Naive B cell (primary cell): ENCODE results near the gene WDR38. TPM values are rescaled to one million over a fixed set of nuclear protein-coding genes. Genes with fewer than 3 reads are reported as not detected.
"Not testable (repeated sequence)": the region's sequence is repeated elsewhere in the genome, so short reads cannot be mapped to it uniquely, and the experiment has no call there.

Source experiments
- ATAC-seq, 2 donors: fragments of 150-1000 bp; cut with Tn5 transposase; 2 replicates each; pipeline ENCODE4 v1.10.0; 2021; ENCODE audit warnings: low read depth in 2 of 2, mild to moderate bottlenecking in 2 of 2, moderate library complexity in 2 of 2
- DNase-seq: peaks from one replicate; pipeline ENCODE4 v3.0.0; 2022
- H3K27ac Mint-ChIP-seq, 6 donors: one replicate each; pipeline ENCODE4 v1.8.0; 2020 to 2022; ENCODE audit warnings: mild to moderate bottlenecking in 6 of 6, mixed read lengths in 6 of 6, moderate library complexity in 5 of 6, inconsistent platforms in 2 of 6
- H3K27me3 Mint-ChIP-seq, 3 donors: one replicate each; pipeline ENCODE4 v1.8.0; 2021 to 2022; ENCODE audit warnings: mixed read lengths in 3 of 3, mild to moderate bottlenecking in 1 of 3
- H3K36me3 Mint-ChIP-seq, 2 donors: one replicate each; pipeline ENCODE4 v1.8.0; 2020 to 2022; ENCODE audit warnings: mixed read lengths in 2 of 2, inconsistent platforms in 1 of 2, mild to moderate bottlenecking in 1 of 2
- H3K4me1 Mint-ChIP-seq, 3 donors: one replicate each; pipeline ENCODE4 v1.8.0; 2020 to 2022; ENCODE audit warnings: mixed read lengths in 3 of 3, inconsistent platforms in 1 of 3, mild to moderate bottlenecking in 1 of 3, moderate library complexity in 1 of 3
- H3K4me3 Mint-ChIP-seq, 8 donors: one replicate each; pipeline ENCODE4 v1.8.0; 2020 to 2022; ENCODE audit warnings: mild to moderate bottlenecking in 8 of 8, mixed read lengths in 8 of 8, moderate library complexity in 8 of 8, inconsistent platforms in 2 of 8
- H3K9me3 Mint-ChIP-seq, 7 donors: one replicate each; pipeline ENCODE4 v1.8.0; 2020 to 2022; ENCODE audit warnings: mixed read lengths in 7 of 7, mild to moderate bottlenecking in 5 of 7, inconsistent platforms in 2 of 7, moderate library complexity in 1 of 7
- polyA plus RNA-seq, 6 donors: library from polyadenylated mRNA; unstranded; fragments of 300-500 nt; fragmentation: Illumina TruSeq; gene quantifications; one replicate each; pipeline ENCODE4 v1.2.3, GENCODE V29; 2021; ENCODE audit warnings: low read depth in 6 of 6

The WDR38 gene
- polyA plus RNA-seq, 6 donors from 2014 or later: not detected

DNA sequence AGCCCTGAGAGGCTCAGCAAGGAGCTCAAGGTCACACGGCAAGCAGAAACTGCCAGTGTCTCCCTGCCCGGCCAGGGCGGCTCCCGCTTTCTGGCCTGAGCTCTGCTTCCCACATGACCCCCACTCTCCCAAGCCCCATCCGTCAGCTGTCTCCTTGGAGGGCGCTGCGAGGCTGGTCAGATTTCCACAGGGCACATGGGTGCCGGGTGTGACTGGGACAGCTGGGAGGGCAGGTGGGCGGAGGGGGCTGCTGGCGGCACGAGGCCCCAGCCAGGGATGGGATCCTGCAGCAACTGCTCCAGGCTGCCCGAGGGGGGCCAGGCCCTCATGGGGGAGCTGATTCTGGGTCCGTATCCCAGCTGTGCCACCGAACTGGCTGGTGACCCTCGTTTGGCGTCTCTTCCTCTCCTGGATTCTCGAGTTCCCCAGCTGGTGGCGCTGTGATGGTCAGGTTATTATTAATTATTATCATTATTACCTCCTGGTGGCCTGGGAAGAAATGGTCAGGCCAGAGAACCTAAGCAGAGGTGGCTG lies 12.9 kb upstream of the WDR38 start:
- Mint-ChIP-seq H3K9me3 (no peaks in the 10 kb centered on the region), H3K36me3 (no peaks in the 10 kb centered on the region), H3K27me3 (peaks cover 12 to 18% (median 14%) of the 10 kb centered on the region in 3 donors), H3K4me3 (no peak overlapping the region), H3K27ac (peak overlapping the region in 1 of 6 donors; percentile 75), H3K4me1 (peaks cover 0 to 4% (median 3%) of the 10 kb centered on the region in 3 donors)
- ATAC-seq: no peak
- DNase-seq: no peak

DNA sequence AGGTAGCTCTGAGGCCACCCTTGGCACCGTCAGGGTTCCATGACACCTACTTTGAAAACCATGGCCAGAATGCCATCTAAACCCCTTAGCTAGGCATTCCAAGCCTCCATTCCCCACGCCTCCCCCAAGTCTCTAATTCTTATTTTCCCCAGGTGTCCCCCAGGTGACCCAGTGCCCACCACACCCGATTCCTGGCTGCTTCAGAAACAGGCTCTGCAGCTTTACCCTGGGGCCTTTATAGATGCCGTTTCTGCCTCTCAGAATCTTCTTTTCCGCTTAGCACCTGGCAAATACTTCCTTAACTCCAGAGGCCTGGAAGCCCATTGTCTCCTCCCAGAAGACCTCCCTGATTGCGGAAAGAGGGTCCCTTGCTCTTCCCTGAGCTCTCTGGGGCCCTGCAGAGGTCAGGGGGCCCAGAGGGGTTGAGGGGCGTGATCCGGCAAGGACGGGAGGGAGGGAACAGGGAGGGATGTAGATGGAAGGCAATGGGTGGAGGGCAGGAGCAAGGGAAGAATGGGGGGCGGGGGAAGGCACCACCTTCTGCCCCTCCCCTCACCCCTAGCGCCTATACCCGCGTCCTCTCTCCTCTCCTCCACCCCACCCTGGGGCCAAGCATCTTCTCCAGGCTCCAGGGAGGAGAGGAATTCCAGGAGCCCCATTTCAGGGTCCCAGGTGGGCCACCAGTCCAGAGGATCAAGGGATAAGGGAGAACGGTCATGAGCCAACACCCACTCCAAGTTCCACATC lies 12.0 kb upstream of the WDR38 start:
- peaks cover 0 to 4% (median 3%) of the 10 kb centered on the region in 3 donors for H3K4me1 Mint-ChIP-seq
- no peaks in the 10 kb centered on the region for H3K9me3 Mint-ChIP-seq
- ATAC-seq: no peak
- no peak for DNase-seq
- peak overlapping the region in 1 of 6 donors; percentile 32 for H3K27ac Mint-ChIP-seq
- peak overlapping the region in 1 of 8 donors; percentile 5 for H3K4me3 Mint-ChIP-seq
- peaks cover 8 to 13% (median 12%) of the 10 kb centered on the region in 3 donors for H3K27me3 Mint-ChIP-seq
- no peaks in the 10 kb centered on the region for H3K36me3 Mint-ChIP-seq

DNA sequence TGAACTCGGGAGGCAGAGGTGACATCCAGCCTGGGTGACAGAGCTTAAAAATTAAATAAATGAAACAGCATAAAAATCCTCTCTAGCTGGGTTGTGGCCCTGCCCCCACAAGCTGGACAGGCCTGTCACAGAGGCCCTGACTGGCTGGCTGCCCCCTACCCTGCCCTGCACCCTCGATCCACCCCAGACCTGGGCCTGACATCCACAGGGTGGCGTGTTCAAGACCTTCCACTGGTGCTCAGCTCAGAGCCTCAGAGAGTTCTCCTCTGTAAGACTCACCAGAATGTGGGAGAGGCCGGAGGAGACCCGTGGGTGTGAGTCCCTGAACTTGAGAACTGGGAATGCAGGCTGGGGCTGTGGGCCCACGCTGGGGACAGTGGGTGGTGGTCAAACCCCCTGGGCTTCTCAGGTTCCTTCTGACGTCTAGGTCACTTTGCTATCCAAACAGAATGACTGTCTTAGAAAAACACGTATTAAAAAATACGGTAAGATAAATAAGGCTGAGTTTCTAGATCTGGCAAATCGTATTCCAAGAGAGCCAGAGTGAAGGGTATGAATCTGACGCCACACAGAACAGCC lies 9.7 kb upstream of the WDR38 start:
- Mint-ChIP-seq H3K27me3 (peaks cover 0 to 10% (median 0%) of the 10 kb centered on the region in 3 donors), H3K4me1 (peaks cover 0 to 4% (median 3%) of the 10 kb centered on the region in 3 donors), H3K27ac (no peak overlapping the region), H3K4me3 (no peak overlapping the region), H3K36me3 (no peaks in the 10 kb centered on the region), H3K9me3 (no peaks in the 10 kb centered on the region)
- no peak for ATAC-seq
- DNase-seq: no peak

DNA sequence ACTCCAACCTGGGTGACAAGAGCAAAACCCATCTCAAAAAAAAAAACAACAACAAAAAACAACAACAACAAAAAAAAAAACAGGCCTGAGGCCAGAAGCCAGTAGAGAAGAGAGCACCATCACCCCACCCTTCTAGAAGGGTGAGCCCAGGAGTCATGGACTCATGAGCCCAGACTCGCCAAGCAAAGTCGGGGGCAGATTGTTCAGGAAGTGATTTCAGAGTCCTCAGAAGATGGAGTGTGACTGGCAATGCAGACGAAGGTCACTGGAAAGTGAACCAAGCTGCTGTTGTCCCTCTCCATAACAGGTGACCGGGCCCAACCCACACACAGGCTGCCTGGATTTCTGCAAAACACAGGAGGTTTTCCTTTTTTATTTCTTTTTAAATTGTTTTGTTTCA lies 9.0 kb upstream of the WDR38 start:
- Mint-ChIP-seq H3K4me1 (peaks cover 0 to 4% (median 3%) of the 10 kb centered on the region in 3 donors), H3K27me3 (peaks cover 0 to 8% (median 0%) of the 10 kb centered on the region in 3 donors), H3K4me3 (peak overlapping the region in 1 of 8 donors; percentile 66), H3K27ac (no peak overlapping the region), H3K9me3 (no peaks in the 10 kb centered on the region), H3K36me3 (no peaks in the 10 kb centered on the region)
- no peak for DNase-seq
- ATAC-seq: no peak

DNA sequence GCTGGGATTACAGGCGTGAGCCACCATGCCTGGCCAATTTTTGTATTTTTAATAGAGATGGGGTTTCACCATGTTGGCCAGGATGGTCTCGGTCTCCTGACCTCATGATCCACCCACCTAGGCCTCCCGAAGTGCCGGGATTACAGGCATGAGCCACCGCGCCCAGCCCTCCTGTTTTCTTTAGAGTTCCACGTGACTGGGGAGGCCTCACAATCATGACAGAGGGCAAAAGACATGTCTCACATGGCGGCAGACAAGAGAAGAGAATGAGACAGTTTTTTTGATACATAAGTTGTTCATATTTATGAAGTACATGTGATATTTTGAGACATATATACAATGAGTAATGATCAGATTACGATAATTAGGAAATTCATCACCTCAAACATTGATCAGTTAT lies 6.8 kb upstream of the WDR38 start:
- H3K4me3 Mint-ChIP-seq, DNase-seq, H3K9me3 Mint-ChIP-seq, H3K36me3 Mint-ChIP-seq, H3K27ac Mint-ChIP-seq, H3K4me1 Mint-ChIP-seq, ATAC-seq: not testable (repeated sequence)
- H3K27me3 Mint-ChIP-seq: peaks cover 0 to 14% (median 0%) of the 10 kb centered on the region in 3 donors

DNA sequence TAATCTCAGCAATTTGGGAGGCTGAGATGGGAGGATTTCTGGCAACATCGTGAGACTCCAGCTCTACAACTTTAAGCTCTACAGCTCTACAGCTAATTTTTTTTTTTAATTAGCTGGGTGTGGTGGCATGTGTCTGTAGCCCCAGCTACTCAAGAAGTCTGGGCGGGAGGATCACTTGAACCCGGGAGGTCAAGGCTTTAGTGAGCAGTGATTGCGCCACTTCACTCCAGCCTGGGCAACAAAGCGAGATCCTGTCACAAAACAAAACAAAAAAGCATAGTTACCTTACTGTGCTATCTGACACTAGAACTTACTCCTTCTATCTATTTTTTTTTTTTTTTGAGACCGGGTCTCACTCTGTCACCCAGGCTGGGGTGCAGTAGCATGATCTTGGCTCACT lies 6.3 kb upstream of the WDR38 start:
- Mint-ChIP-seq H3K9me3 (no peaks in the 10 kb centered on the region), H3K36me3 (no peaks in the 10 kb centered on the region), H3K4me3 (no peak overlapping the region), H3K4me1 (no peaks in the 10 kb centered on the region), H3K27me3 (peaks cover 0 to 14% (median 0%) of the 10 kb centered on the region in 3 donors), H3K27ac (no peak overlapping the region)
- DNase-seq (no peak), ATAC-seq (no peak)

DNA sequence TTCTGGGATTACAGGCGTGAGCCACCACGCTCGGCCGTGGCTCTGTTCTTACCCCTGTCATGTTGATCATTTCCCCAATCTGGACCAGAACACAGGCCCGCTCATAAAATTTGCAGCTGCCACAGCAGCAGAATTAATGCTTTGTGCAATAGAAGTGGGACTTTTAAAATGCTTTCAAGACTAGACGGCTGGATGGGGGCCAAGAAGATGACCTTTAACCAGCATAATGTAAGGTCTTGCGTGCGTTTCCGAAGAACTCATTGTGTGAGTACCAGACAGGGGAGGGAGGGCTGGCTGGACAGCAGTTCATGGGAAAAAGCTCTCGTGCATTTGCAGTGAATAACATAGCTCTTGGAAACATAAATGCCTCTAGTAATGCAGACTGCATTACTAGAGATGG lies 3.5 kb upstream of the WDR38 start:
- Mint-ChIP-seq H3K4me3 (no peak overlapping the region), H3K9me3 (no peaks in the 10 kb centered on the region), H3K36me3 (no peaks in the 10 kb centered on the region), H3K4me1 (peaks cover 4 to 10% (median 6%) of the 10 kb centered on the region in 3 donors), H3K27me3 (peaks cover 0 to 14% (median 0%) of the 10 kb centered on the region in 3 donors), H3K27ac (peak overlapping the region in 1 of 6 donors; percentile 36)
- no peak for DNase-seq
- no peak for ATAC-seq

DNA sequence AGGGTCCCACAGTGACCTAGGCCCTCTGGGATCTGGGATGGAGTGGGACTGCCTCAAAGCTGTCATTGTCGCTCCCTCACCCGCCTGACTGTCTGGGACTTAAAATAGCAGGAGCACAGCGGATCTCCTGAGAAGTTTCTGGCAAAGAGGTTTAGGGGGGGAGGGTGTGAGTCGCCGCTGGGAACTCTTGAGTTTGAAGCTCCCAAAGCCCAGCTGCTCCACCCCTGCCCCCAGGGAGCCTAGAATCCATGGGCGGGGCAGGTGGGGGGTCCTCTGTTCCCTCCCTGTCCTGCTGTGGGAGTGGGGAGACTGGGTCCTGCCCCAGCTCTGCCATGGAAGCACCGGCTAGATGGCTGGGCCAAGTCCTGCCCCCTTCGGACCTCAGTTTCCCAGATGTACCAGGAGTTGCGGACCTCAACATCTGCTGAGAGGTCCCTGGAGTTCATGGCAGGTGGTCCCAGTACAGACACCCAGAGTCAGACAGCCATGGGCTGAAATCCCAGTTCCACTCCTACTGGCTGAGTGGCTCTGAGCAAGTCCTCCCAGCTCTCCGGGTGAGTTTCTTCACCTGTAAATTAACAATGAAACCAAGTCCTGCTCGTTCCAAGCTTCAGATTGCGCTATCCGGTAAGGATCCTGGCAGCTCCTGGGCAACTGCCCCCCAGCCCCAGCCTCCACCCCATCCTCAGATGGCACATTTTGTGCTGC lies 985 bp upstream of the WDR38 start:
- peaks cover 4 to 12% (median 10%) of the 10 kb centered on the region in 3 donors for H3K4me1 Mint-ChIP-seq
- peak overlapping the region in 5 of 8 donors; percentile 50 to 78 (median 55) for H3K4me3 Mint-ChIP-seq
- DNase-seq: no peak
- ATAC-seq: no peak
- peak overlapping the region in 3 of 6 donors; percentile 42 to 85 (median 79) for H3K27ac Mint-ChIP-seq
- no peaks in the 10 kb centered on the region for H3K36me3 Mint-ChIP-seq
- peaks cover 0 to 14% (median 0%) of the 10 kb centered on the region in 3 donors for H3K27me3 Mint-ChIP-seq
- no peaks in the 10 kb centered on the region for H3K9me3 Mint-ChIP-seq

DNA sequence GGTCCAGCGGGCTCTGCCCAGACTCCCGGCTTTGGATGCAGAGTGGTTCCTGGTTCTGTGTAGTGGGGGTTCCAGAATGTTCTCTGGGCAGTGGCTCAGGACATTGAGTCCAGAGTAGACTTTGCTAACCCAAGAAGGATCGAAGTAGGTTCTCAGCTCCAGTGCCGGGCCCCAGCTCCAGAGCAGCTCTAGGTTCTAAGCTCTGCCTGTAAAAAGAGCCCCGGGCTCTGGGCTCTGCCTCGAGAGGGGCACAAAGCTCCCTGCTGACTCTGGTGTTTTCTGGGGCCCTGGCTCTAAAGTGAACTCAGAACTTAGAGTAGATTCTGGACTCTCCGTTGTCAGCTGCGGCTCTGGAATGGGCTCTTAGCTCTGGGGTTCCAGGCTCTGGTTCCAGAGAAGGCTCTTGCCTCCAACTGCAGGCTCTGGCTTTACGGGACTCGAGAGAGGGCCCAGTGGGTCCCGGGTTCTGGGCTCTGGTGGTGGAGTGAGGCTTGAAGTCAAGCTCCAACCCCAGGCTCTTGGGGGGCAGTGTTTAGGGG lies 414 bp downstream of the WDR38 start:
- Mint-ChIP-seq H3K4me1 (peaks cover 4 to 17% (median 12%) of the 10 kb centered on the region in 3 donors), H3K27me3 (peaks cover 0 to 9% (median 0%) of the 10 kb centered on the region in 3 donors), H3K36me3 (no peaks in the 10 kb centered on the region), H3K4me3 (peak overlapping the region; percentile 29 to 85 (median 77)), H3K9me3 (no peaks in the 10 kb centered on the region), H3K27ac (peak overlapping the region; percentile 42 to 88 (median 76))
- DNase-seq: no peak
- no peak for ATAC-seq

DNA sequence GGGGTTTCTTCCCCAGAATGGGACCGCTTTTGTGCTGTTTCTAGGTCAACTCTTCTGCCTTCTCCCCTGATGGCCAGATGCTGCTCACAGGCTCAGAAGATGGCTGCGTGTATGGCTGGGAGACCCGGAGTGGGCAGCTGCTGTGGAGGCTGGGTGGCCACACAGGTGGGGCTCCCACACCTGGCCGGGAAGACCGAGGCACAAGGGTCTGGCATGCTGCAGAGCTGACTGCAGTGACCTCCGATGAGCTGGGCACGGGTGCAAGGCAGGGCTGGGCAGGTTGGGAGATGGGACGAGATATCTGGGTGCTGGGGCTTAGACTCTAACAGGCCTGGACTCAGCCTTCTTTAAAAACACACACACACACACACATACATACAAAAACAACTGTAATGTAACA lies 901 bp downstream of the WDR38 start:
- H3K36me3 Mint-ChIP-seq: no peaks in the 10 kb centered on the region
- ATAC-seq (no peak), DNase-seq (no peak)
- H3K27me3 Mint-ChIP-seq: peaks cover 0 to 9% (median 0%) of the 10 kb centered on the region in 3 donors
- H3K4me3 Mint-ChIP-seq: peak overlapping the region in 3 of 8 donors; percentile 12 to 34 (median 31)
- no peaks in the 10 kb centered on the region for H3K9me3 Mint-ChIP-seq
- peaks cover 4 to 17% (median 12%) of the 10 kb centered on the region in 3 donors for H3K4me1 Mint-ChIP-seq
- peak overlapping the region in 5 of 6 donors; percentile 42 to 88 (median 81) for H3K27ac Mint-ChIP-seq

DNA sequence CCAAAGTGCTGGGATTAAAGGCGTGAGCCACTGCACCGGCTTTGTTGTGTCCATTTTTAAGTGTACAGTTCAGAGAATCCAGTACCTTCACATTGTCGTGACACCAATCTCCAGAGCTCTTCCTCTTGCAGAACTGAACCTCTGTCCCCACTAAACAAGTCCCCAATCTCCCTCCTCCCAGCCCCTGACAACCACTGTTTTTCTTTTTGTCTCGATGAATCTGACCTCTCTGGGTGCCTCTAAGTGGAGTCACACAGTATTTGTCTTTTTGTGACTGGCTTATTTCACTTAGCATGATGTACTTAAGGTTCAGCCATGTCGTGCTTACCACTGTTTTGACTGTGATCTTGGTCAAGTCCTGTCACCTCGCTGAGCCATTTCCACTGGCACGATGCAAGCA lies 1.6 kb downstream of the WDR38 start:
- H3K9me3 Mint-ChIP-seq: no peaks in the 10 kb centered on the region
- peaks cover 4 to 24% (median 18%) of the 10 kb centered on the region in 3 donors for H3K4me1 Mint-ChIP-seq
- H3K4me3 Mint-ChIP-seq: peak overlapping the region in 2 of 8 donors; percentile 2 to 31
- DNase-seq (no peak), ATAC-seq (no peak)
- peak overlapping the region in 4 of 6 donors; percentile 42 to 96 (median 78) for H3K27ac Mint-ChIP-seq
- H3K27me3 Mint-ChIP-seq: peaks cover 0 to 9% (median 0%) of the 10 kb centered on the region in 3 donors
- peaks cover 0 to 3% of the 10 kb centered on the region in 2 donors for H3K36me3 Mint-ChIP-seq

DNA sequence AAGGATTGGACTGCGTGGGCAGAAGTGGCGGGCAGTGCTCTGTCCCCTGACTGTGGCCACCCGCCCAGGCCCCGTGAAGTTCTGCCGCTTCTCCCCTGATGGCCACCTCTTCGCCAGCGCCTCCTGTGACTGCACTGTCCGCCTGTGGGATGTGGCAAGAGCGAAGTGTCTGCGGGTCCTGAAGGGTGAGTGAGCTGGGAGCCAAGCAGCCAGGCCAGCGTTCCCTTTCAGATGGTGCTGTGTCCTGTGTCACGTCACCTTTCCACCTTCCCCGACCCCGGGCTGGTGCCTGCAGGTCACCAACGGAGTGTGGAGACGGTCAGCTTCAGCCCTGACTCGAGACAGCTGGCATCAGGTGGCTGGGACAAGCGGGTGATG lies 2.3 kb downstream of the WDR38 start:
- H3K27me3 Mint-ChIP-seq: peaks cover 0 to 9% (median 0%) of the 10 kb centered on the region in 3 donors
- peaks cover 11 to 31% (median 25%) of the 10 kb centered on the region in 3 donors for H3K4me1 Mint-ChIP-seq
- H3K36me3 Mint-ChIP-seq: peaks cover 0 to 11% of the 10 kb centered on the region in 2 donors
- H3K9me3 Mint-ChIP-seq: no peaks in the 10 kb centered on the region
- H3K4me3 Mint-ChIP-seq: peak overlapping the region in 1 of 8 donors; percentile 30
- DNase-seq (no peak), ATAC-seq (no peak)
- peak overlapping the region in 1 of 6 donors; percentile 83 for H3K27ac Mint-ChIP-seq
